ENCODE measurements around the gene ANXA1. TPM values are rescaled to one million over a fixed set of nuclear protein-coding genes. Genes with fewer than 3 reads are reported as not detected.

The ANXA1 gene
- total RNA-seq, 1 experiment from 2014 or later: 430 TPM

DNA sequence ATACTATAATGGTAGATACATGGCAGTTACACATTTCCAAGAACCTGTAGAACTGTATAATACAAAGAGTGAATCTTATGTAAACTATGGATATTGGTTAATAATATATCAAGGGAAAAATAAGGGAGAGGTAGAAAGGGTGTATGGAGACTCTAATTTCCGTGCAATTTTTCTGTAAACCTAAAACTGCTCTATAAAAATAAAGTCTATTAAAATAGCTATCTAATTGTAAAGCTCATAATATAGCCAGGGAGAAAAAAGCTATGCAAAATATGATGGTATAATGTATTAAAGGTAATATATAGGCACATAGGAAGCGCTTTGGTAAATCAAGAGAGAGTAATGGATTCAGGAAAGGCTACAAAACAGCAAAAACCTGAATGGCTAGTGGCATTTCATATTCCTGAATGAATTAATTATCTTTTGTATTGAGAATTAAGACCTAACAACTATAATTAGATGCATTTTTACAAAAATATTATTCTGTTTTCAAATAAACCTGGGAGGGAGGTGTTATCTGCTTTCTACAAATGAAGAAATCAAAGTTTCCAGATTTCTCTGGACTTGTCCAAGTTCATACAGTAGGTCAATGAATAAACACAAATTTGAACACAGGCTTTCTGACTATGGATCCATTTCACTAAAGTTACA is 22.8 kb downstream of the ANXA1 start:
- Histone ChIP-seq H3K4me1 (ENCODE audit: insufficient read depth, low read length, poor library complexity, severe bottlenecking) (peaks cover 23% of the 10 kb centered on the region), H3K27ac (ENCODE audit: low read depth, low read length, poor library complexity, severe bottlenecking) (no peak overlapping the region), H3K4me3 (ENCODE audit: low read depth, low read length, poor library complexity, severe bottlenecking) (no peak overlapping the region), H3K36me3 (ENCODE audit: insufficient read depth, low read length, poor library complexity, severe bottlenecking) (peaks cover 25% of the 10 kb centered on the region), H3K27me3 (replicated peaks; ENCODE audit: insufficient read depth, low read depth, low read length, poor library complexity) (no peaks in the 10 kb centered on the region), H3K9me3 (ENCODE audit: low read depth, low read length, poor library complexity, severe bottlenecking) (no peaks in the 10 kb centered on the region)
- DNase-seq (ENCODE audit: low spot score): no peak
- no TSS peak for BruUV-seq (replicated peaks)
- intact Hi-C loops (cut with micrococcal nuclease; ENCODE audit: unreplicated experiment): no loop called here
- no peak for TF ChIP-seq EZH2 (IDR thresholded peaks at IDR 0.05; ENCODE audit: borderline replicate concordance, low read depth, low read length, poor library complexity, severe bottlenecking)
- TF ChIP-seq, protein P1, sequence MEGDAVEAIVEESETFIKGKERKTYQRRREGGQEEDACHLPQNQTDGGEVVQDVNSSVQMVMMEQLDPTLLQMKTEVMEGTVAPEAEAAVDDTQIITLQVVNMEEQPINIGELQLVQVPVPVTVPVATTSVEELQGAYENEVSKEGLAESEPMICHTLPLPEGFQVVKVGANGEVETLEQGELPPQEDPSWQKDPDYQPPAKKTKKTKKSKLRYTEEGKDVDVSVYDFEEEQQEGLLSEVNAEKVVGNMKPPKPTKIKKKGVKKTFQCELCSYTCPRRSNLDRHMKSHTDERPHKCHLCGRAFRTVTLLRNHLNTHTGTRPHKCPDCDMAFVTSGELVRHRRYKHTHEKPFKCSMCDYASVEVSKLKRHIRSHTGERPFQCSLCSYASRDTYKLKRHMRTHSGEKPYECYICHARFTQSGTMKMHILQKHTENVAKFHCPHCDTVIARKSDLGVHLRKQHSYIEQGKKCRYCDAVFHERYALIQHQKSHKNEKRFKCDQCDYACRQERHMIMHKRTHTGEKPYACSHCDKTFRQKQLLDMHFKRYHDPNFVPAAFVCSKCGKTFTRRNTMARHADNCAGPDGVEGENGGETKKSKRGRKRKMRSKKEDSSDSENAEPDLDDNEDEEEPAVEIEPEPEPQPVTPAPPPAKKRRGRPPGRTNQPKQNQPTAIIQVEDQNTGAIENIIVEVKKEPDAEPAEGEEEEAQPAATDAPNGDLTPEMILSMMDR (conservative IDR thresholded peaks at IDR 0.05; ENCODE audit: low read depth, low read length): no peak
- CTCF ChIA-PET: no interaction called here
- POLR2A ChIA-PET (ENCODE audit: low non-redundant PET): no interaction called here

DNA sequence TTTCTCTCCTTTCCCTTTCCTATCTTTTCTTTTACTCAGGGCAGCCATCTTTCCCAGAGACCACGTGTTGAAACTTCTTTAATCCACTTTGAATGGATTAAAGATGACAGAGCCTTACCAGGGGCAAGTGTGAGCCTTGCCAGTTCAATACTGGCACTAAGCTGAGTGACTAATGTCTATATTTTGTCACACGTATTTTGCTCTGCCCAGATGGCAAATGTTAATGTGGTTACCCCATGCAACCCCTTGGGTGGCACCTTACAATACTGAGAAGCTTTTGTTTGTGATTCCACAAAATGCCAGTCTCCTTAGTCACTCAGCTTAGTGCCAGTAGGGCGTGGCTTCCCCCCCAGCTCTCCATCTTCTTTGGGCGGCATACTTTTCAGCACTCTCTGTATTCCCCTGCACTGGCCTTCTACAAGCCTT is 24.8 kb downstream of the ANXA1 start:
- H3K9me3 ChIP-seq (ENCODE audit: low read depth, low read length, poor library complexity, severe bottlenecking): no peaks in the 10 kb centered on the region
- no TSS peak for BruUV-seq (replicated peaks)
- ChIA-PET POLR2A (ENCODE audit: low non-redundant PET) (interaction anchor here (0.6 kb wide), 1 partner anchor 23 kb away, joined by 3 read pairs; no protein-coding TSS in a partner anchor), CTCF (interaction anchor here (0.5 to 1.2 kb wide), 3 partner anchors 68 to 267 kb away, joined by 3 to 6 read pairs (median 4); no protein-coding TSS in a partner anchor)
- H3K4me3 ChIP-seq (ENCODE audit: low read depth, low read length, poor library complexity, severe bottlenecking): no peak overlapping the region
- peak; percentile 84 for DNase-seq (ENCODE audit: low spot score)
- intact Hi-C loops (cut with micrococcal nuclease; ENCODE audit: unreplicated experiment): loop anchor here (5.0 kb wide), 1 partner anchor 139 kb away; no protein-coding TSS in a partner anchor
- peak overlapping the region; percentile 67 for H3K27ac ChIP-seq (ENCODE audit: low read depth, low read length, poor library complexity, severe bottlenecking)
- TF ChIP-seq EZH2 (IDR thresholded peaks at IDR 0.05; ENCODE audit: borderline replicate concordance, low read depth, low read length, poor library complexity, severe bottlenecking): no peak
- TF ChIP-seq, protein P1 (conservative IDR thresholded peaks at IDR 0.05; ENCODE audit: low read depth, low read length): no peak
- peaks cover 6% of the 10 kb centered on the region for H3K36me3 ChIP-seq (ENCODE audit: insufficient read depth, low read length, poor library complexity, severe bottlenecking)
- H3K27me3 ChIP-seq (replicated peaks; ENCODE audit: insufficient read depth, low read depth, low read length, poor library complexity): no peaks in the 10 kb centered on the region
- H3K4me1 ChIP-seq (ENCODE audit: insufficient read depth, low read length, poor library complexity, severe bottlenecking): peaks cover 43% of the 10 kb centered on the region

DNA sequence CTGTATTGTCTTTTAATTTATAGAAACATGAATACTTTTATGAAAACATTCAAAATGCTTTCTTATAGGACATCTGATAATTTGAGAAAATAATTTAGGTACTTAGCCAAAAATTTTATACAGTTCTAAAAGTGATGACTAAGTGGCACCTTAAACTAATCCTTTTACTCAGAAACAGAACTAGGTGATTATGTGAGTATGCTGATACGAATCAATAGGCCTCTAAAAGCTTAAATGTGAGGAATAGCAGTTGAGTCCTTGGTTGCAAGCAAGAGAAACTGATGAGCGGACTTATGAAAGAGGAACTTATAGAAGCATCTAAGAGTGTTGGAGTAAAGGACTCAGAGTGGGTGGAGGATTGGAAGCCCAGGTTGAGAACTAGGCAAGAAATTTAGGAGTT is 26.4 kb downstream of the ANXA1 start:
- TF ChIP-seq, protein P1 (conservative IDR thresholded peaks at IDR 0.05; ENCODE audit: low read depth, low read length): no peak
- CTCF ChIA-PET: no interaction called here
- Histone ChIP-seq H3K36me3 (ENCODE audit: insufficient read depth, low read length, poor library complexity, severe bottlenecking) (no peaks in the 10 kb centered on the region), H3K4me3 (ENCODE audit: low read depth, low read length, poor library complexity, severe bottlenecking) (no peak overlapping the region), H3K27ac (ENCODE audit: low read depth, low read length, poor library complexity, severe bottlenecking) (no peak overlapping the region), H3K4me1 (ENCODE audit: insufficient read depth, low read length, poor library complexity, severe bottlenecking) (peaks cover 59% of the 10 kb centered on the region), H3K9me3 (ENCODE audit: low read depth, low read length, poor library complexity, severe bottlenecking) (no peaks in the 10 kb centered on the region), H3K27me3 (replicated peaks; ENCODE audit: insufficient read depth, low read depth, low read length, poor library complexity) (no peaks in the 10 kb centered on the region)
- intact Hi-C loops (cut with micrococcal nuclease; ENCODE audit: unreplicated experiment): loop anchor here (5.0 kb wide), 1 partner anchor 141 kb away; no protein-coding TSS in a partner anchor
- POLR2A ChIA-PET (ENCODE audit: low non-redundant PET): no interaction called here
- no peak for DNase-seq (ENCODE audit: low spot score)
- BruUV-seq (replicated peaks): no TSS peak
